H9 (cell line): Measurements from ENCODE around the gene CDH6. TPM values are rescaled to one million over a fixed set of nuclear protein-coding genes. Genes with fewer than 3 reads are reported as not detected.

ENCODE experiments used
- DNase-seq: peaks from one replicate; pipeline ENCODE4 v3.0.0-alpha.2; 2017
- H2AFZ ChIP-seq: one replicate; pipeline ENCODE4 v1.6.1; 2013; ENCODE audit warnings: mild to moderate bottlenecking, low read length, control low read depth, moderate library complexity
- H2AK5ac ChIP-seq: 2 replicates; pipeline ENCODE4 v1.6.1; 2013; ENCODE audit warnings: low read length, control low read depth, mixed read lengths; ENCODE audit not compliant: insufficient read length
- H2BK120ac ChIP-seq: one replicate; pipeline ENCODE4 v1.6.1; 2013; ENCODE audit warnings: low read depth, mild to moderate bottlenecking, low read length, control low read depth, inconsistent platforms; ENCODE audit not compliant: poor library complexity, severe bottlenecking
- H2BK12ac ChIP-seq: 2 replicates; pipeline ENCODE4 v1.6.1; 2013; ENCODE audit warnings: low read length, control low read depth, mixed read lengths, low read depth; ENCODE audit not compliant: insufficient read length
- H2BK15ac ChIP-seq: 2 replicates; pipeline ENCODE4 v1.6.1; 2013; ENCODE audit warnings: low read depth, low read length, control low read depth
- H2BK20ac ChIP-seq: one replicate; pipeline ENCODE4 v1.6.1; 2013; ENCODE audit warnings: low read depth, mild to moderate bottlenecking, low read length, control low read depth, inconsistent platforms; ENCODE audit not compliant: poor library complexity, severe bottlenecking
- H2BK5ac ChIP-seq: 2 replicates; pipeline ENCODE4 v1.6.1; 2013; ENCODE audit warnings: low read length, control low read depth, mixed read lengths; ENCODE audit not compliant: insufficient read length
- H3K14ac ChIP-seq: 2 replicates; pipeline ENCODE4 v1.6.1; 2013; ENCODE audit warnings: low read length, control low read depth; ENCODE audit not compliant: insufficient read depth
- H3K18ac ChIP-seq: 2 replicates; pipeline ENCODE4 v1.6.1; 2013; ENCODE audit warnings: low read depth, mild to moderate bottlenecking, mixed read lengths, low read length, control low read depth; ENCODE audit not compliant: insufficient read length
- H3K23ac ChIP-seq: 2 replicates; pipeline ENCODE4 v1.6.1; 2013; ENCODE audit warnings: low read length, control low read depth, mixed read lengths, low read depth; ENCODE audit not compliant: insufficient read length
- H3K23me2 ChIP-seq: 2 replicates; pipeline ENCODE4 v1.6.1; 2013; ENCODE audit warnings: low read depth, mild to moderate bottlenecking, mixed read lengths, low read length, control low read depth; ENCODE audit not compliant: insufficient read length, poor library complexity, severe bottlenecking
- H3K27ac ChIP-seq: 2 replicates; pipeline ENCODE4 v1.5.1; 2013; ENCODE audit warnings: low read length, control low read depth, mixed read lengths, low read depth; ENCODE audit not compliant: insufficient read length
- H3K27me3 ChIP-seq: 2 replicates; pipeline ENCODE4 v1.6.1; 2013; ENCODE audit warnings: low read length, control low read depth, inconsistent platforms; ENCODE audit not compliant: insufficient read depth
- H3K4ac ChIP-seq: 2 replicates; pipeline ENCODE4 v1.6.1; 2013; ENCODE audit warnings: low read depth, mild to moderate bottlenecking, control low read depth, inconsistent platforms, low read length, moderate library complexity
- H3K4me1 ChIP-seq: 2 replicates; pipeline ENCODE4 v1.6.1; 2013; ENCODE audit warnings: low read length, control low read depth, inconsistent platforms; ENCODE audit not compliant: insufficient read depth
- H3K4me2 ChIP-seq: 2 replicates; pipeline ENCODE4 v1.6.1; 2013; ENCODE audit warnings: low read length, control low read depth, mixed read lengths; ENCODE audit not compliant: insufficient read length, insufficient read depth
- H3K56ac ChIP-seq: 2 replicates; pipeline ENCODE4 v1.6.1; 2013; ENCODE audit warnings: low read depth, mild to moderate bottlenecking, mixed read lengths, low read length, control low read depth; ENCODE audit not compliant: insufficient read length
- H3K79me1 ChIP-seq: 2 replicates; pipeline ENCODE4 v1.6.1; 2013; ENCODE audit warnings: low read depth, mild to moderate bottlenecking, moderate library complexity, low read length, control low read depth, inconsistent platforms; ENCODE audit not compliant: insufficient read depth, poor library complexity, severe bottlenecking
- H3K79me2 ChIP-seq: 2 replicates; pipeline ENCODE4 v1.6.1; 2013; ENCODE audit warnings: low read length, control low read depth, inconsistent platforms; ENCODE audit not compliant: insufficient read depth
- H3K9ac ChIP-seq: 2 replicates; pipeline ENCODE4 v1.6.1; 2013; ENCODE audit warnings: low read length, control low read depth, mixed read lengths; ENCODE audit not compliant: insufficient read length; ENCODE audit errors: extremely low read depth
- H3K9me3 ChIP-seq: one replicate; pipeline ENCODE4 v1.6.1; 2013; ENCODE audit warnings: low read depth, low read length, inconsistent platforms; ENCODE audit not compliant: control insufficient read depth
- H3T11ph ChIP-seq: one replicate; pipeline ENCODE4 v1.6.1; 2013; ENCODE audit warnings: mild to moderate bottlenecking, low read length, control low read depth, inconsistent platforms
- H4K20me1 ChIP-seq: one replicate; pipeline ENCODE4 v1.6.1; 2013; ENCODE audit not compliant: control insufficient read depth, insufficient read length, insufficient read depth
- H4K5ac ChIP-seq: 2 replicates; pipeline ENCODE4 v1.6.1; 2013; ENCODE audit warnings: low read depth, mild to moderate bottlenecking, mixed read lengths, low read length, control low read depth; ENCODE audit not compliant: insufficient read length
- H4K8ac ChIP-seq: replicated peaks from 2 replicates; pipeline ENCODE4 v1.6.1; 2013; ENCODE audit warnings: low read length, control low read depth, mixed read lengths, low read depth; ENCODE audit not compliant: insufficient read length
- H4K91ac ChIP-seq: 2 replicates; pipeline ENCODE4 v1.6.1; 2013; ENCODE audit warnings: low read depth, mild to moderate bottlenecking, moderate library complexity, mixed read lengths, low read length, control low read depth; ENCODE audit not compliant: insufficient read length
- H3K27ac Mint-ChIP-seq, 3 experiments: 2 replicates in 2 of 3; 3 replicates in 1 of 3; pipeline ENCODE4 v1.8.0; 2020 to 2021; ENCODE audit warnings: mixed read lengths in 3 of 3, mild to moderate bottlenecking in 1 of 3, moderate library complexity in 1 of 3
- H3K27me3 Mint-ChIP-seq: 2 replicates; pipeline ENCODE4 v1.8.0; 2021; ENCODE audit warnings: low read depth, mild to moderate bottlenecking, moderate library complexity, mixed read lengths
- H3K36me3 Mint-ChIP-seq, 3 experiments: 2 replicates in 2 of 3; 3 replicates in 1 of 3; pipeline ENCODE4 v1.8.0; 2020 to 2021; ENCODE audit warnings: low read depth in 3 of 3, mixed read lengths in 3 of 3; ENCODE audit not compliant: insufficient read depth in 1 of 3
- H3K4me1 Mint-ChIP-seq, 2 experiments: 2 replicates each; pipeline ENCODE4 v1.8.0; 2020; ENCODE audit warnings: mixed read lengths in 2 of 2
- H3K4me3 Mint-ChIP-seq, 2 experiments: 2 replicates in 1 of 2; 3 replicates in 1 of 2; pipeline ENCODE4 v1.8.0; 2020 to 2021; ENCODE audit warnings: mild to moderate bottlenecking in 2 of 2, mixed read lengths in 2 of 2, moderate library complexity in 1 of 2
- H3K9me3 Mint-ChIP-seq, 2 experiments: 2 replicates in 1 of 2; 3 replicates in 1 of 2; pipeline ENCODE4 v1.8.0; 2020; ENCODE audit warnings: mild to moderate bottlenecking in 2 of 2, mixed read lengths in 2 of 2, moderate library complexity in 1 of 2
- CTCF ChIP-seq: fragments of 200-600 bp; sonication (generic); conservative IDR thresholded peaks from 3 replicates; pipeline ENCODE4 v1.8.0; 2021; ENCODE audit warnings: antibody characterized with exemption, mild to moderate bottlenecking
- WGBS: extraction: QIAGEN DNeasy Blood & Tissue Kit; methylation state at CpG from one replicate; pipeline ENCODE4 v1.1.7; 2013; ENCODE audit warnings: missing lambda C conversion rate, low lambda C conversion rate, mixed read lengths; ENCODE audit not compliant: insufficient read length; ENCODE audit errors: extremely low coverage; 5-methylcytosine and 5-hydroxymethylcytosine counted together
- total RNA-seq: library from RNA; stranded (reverse); gene quantifications from 2 replicates; pipeline ENCODE4 v1.2.1, GENCODE V29; 2021

The CDH6 gene
- total RNA-seq, 1 experiment from 2014 or later, result 11.7 TPM

- Histone ChIP-seq H3K4ac (no peak overlapping the region), H3K23me2 (peaks cover 9% of the 10 kb centered on the region), H4K5ac (no peak overlapping the region), H4K91ac (no peak overlapping the region), H3K4me1 (no peaks in the 10 kb centered on the region; the same call in 1 of the 2 replicates), H2BK20ac (no peak overlapping the region), H2BK15ac (no peak overlapping the region), H3K14ac (no peak overlapping the region), H3T11ph (no peak overlapping the region), H2BK5ac (no peak overlapping the region), H3K56ac (no peak overlapping the region), H2BK120ac (no peak overlapping the region), H3K79me2 (no peaks in the 10 kb centered on the region), H2AK5ac (no peak overlapping the region), H3K27ac (no peak overlapping the region), H2BK12ac (no peak overlapping the region), H4K8ac (no peak overlapping the region), H3K18ac (no peak overlapping the region), H3K4me2 (no peak overlapping the region), H3K23ac (no peak overlapping the region), H3K79me1 (no peaks in the 10 kb centered on the region), H3K9ac (no peak overlapping the region), H4K20me1 (no peaks in the 10 kb centered on the region), H2AFZ (no peak overlapping the region), H3K9me3 (no peaks in the 10 kb centered on the region), H3K27me3 (peaks cover 23% of the 10 kb centered on the region)
- no CpG with 5 or more reads among the region's 1 CpG for WGBS
- Mint-ChIP-seq H3K36me3 (no peaks in the 10 kb centered on the region), H3K27me3 (peaks cover 48% of the 10 kb centered on the region), H3K9me3 (no peaks in the 10 kb centered on the region), H3K4me1 (peaks cover 26 to 28% of the 10 kb centered on the region in 2 experiments), H3K27ac (no peak overlapping the region), H3K4me3 (no peak overlapping the region)
- DNase-seq, result no peak
- no peak for TF ChIP-seq CTCF
These were observed 1.0 kb upstream of the CDH6 start for GRCh38 chr5:31192442-31192841.
